ENCODE measurements around the gene RAPGEF4. TPM values are rescaled to one million over a fixed set of nuclear protein-coding genes. Genes with fewer than 3 reads are reported as not detected.

Gene RAPGEF4
- total RNA-seq, 1 experiment from 2014 or later = not detected

DNA sequence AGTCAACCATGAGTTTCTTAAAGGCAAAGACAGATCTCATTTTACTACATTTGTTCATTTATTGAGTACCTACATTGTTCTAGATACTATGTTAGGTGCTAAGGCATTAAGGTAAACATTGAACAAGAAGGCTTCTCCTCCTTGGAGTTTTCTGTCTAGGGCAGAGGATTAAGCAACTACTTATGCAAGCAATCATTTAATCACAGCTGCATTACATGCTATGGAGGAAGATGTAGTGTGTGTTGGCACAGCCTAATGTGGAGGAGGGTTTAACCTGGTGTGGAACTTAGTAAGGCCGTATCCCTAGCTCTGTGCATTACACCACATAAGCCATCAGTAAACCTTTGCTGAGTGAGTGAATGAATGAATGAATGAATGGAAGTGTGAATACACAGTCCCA, 233.5 kb downstream of the RAPGEF4 start:
- BruUV-seq (replicated peaks) = no TSS peak
- POLR2A ChIA-PET = interaction anchor here (0.7 to 2.3 kb wide), 5 partner anchors 16 to 111 kb away, joined by 3 to 14 read pairs (median 3); no protein-coding TSS in a partner anchor
- TF ChIP-seq, protein P1, sequence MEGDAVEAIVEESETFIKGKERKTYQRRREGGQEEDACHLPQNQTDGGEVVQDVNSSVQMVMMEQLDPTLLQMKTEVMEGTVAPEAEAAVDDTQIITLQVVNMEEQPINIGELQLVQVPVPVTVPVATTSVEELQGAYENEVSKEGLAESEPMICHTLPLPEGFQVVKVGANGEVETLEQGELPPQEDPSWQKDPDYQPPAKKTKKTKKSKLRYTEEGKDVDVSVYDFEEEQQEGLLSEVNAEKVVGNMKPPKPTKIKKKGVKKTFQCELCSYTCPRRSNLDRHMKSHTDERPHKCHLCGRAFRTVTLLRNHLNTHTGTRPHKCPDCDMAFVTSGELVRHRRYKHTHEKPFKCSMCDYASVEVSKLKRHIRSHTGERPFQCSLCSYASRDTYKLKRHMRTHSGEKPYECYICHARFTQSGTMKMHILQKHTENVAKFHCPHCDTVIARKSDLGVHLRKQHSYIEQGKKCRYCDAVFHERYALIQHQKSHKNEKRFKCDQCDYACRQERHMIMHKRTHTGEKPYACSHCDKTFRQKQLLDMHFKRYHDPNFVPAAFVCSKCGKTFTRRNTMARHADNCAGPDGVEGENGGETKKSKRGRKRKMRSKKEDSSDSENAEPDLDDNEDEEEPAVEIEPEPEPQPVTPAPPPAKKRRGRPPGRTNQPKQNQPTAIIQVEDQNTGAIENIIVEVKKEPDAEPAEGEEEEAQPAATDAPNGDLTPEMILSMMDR (IDR thresholded peaks at IDR 0.05; ENCODE audit: unreplicated experiment) = no peak
- Mint-ChIP-seq H3K36me3 (ENCODE audit: insufficient read depth, unreplicated experiment) (no peaks in the 10 kb centered on the region), H3K9me3 (ENCODE audit: unreplicated experiment) (no peaks in the 10 kb centered on the region), H3K27me3 (ENCODE audit: insufficient read depth, unreplicated experiment) (no peaks in the 10 kb centered on the region), H3K4me3 (ENCODE audit: unreplicated experiment) (no peak overlapping the region), H3K27ac (ENCODE audit: low read depth, unreplicated experiment) (peak overlapping the region; percentile 77), H3K4me1 (ENCODE audit: insufficient read depth, unreplicated experiment) (peaks cover 35% of the 10 kb centered on the region)
- CTCF ChIA-PET = interaction anchor here (0.7 to 6.2 kb wide), 6 partner anchors 8 to 242 kb away, joined by 3 to 47 read pairs (median 5); no protein-coding TSS in a partner anchor
- peak; percentile 87 for DNase-seq (ENCODE audit: unreplicated experiment)
- intact Hi-C loops (cut with micrococcal nuclease) = no loop called here

DNA sequence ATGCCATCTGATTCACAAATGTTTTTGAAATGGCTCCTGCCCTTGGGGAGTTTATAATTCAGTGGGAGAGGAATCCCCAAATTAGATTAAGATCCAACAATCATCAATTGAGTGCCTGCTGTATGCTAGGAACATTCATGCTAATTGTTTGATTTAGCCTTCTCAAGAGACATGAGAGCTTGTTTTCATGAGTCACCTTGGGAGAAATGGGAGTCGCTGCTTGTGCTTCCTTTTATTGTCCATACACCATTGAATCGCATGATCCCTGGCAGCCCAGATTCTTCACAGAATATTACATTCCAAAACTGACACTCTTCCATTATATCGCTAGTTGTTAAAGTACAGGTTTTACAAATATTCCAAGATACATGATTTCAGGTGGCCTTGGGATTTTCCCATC, 234.0 kb downstream of the RAPGEF4 start:
- peak; percentile 43 for DNase-seq (ENCODE audit: unreplicated experiment)
- H3K27ac Mint-ChIP-seq (ENCODE audit: low read depth, unreplicated experiment) = no peak overlapping the region
- ChIA-PET POLR2A (interaction anchor here (0.7 to 2.3 kb wide), 6 partner anchors 16 to 110 kb away, joined by 3 to 14 read pairs (median 4); no protein-coding TSS in a partner anchor), CTCF (interaction anchor here (0.6 to 6.2 kb wide), 11 partner anchors 8 to 293 kb away, joined by 3 to 47 read pairs (median 3); no protein-coding TSS in a partner anchor)
- no peak overlapping the region for H3K4me3 Mint-ChIP-seq (ENCODE audit: unreplicated experiment)
- H3K9me3 Mint-ChIP-seq (ENCODE audit: unreplicated experiment) = no peaks in the 10 kb centered on the region
- no peaks in the 10 kb centered on the region for H3K36me3 Mint-ChIP-seq (ENCODE audit: insufficient read depth, unreplicated experiment)
- TF ChIP-seq, protein P1 (IDR thresholded peaks at IDR 0.05; ENCODE audit: unreplicated experiment) = no peak
- H3K27me3 Mint-ChIP-seq (ENCODE audit: insufficient read depth, unreplicated experiment) = no peaks in the 10 kb centered on the region
- H3K4me1 Mint-ChIP-seq (ENCODE audit: insufficient read depth, unreplicated experiment) = peaks cover 35% of the 10 kb centered on the region
- intact Hi-C loops (cut with micrococcal nuclease) = no loop called here
- BruUV-seq (replicated peaks) = no TSS peak

DNA sequence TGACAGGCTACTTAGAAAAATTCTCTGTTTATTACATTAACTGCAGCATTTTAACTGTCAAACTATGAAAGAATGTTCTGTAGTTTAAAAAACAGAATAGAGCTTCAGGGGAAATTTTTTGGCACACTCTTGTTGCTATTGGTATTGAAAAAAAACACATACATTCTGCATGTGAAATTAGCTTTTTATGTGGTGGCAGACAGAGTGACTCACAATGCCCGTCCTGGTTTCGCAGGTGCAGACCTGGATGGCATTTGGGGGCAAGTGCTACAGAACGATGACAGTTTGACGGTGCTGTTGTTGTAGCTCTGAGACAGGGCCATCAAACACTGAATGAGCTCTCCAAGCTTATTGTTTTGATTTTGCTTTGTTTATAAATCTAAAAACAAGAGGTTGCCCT, 235.0 kb downstream of the RAPGEF4 start:
- BruUV-seq (replicated peaks) = no TSS peak
- POLR2A ChIA-PET = interaction anchor here (0.7 to 2.3 kb wide), 8 partner anchors 14 to 1291 kb away, joined by 3 to 14 read pairs (median 3); no protein-coding TSS in a partner anchor
- intact Hi-C loops (cut with micrococcal nuclease) = no loop called here
- CTCF ChIA-PET = interaction anchor here (0.6 to 6.2 kb wide), 11 partner anchors 9 to 366 kb away, joined by 3 to 47 read pairs (median 5); no protein-coding TSS in a partner anchor
- TF ChIP-seq, protein P1 (IDR thresholded peaks at IDR 0.05; ENCODE audit: unreplicated experiment) = no peak
- no peak overlapping the region for H3K4me3 Mint-ChIP-seq (ENCODE audit: unreplicated experiment)
- H3K36me3 Mint-ChIP-seq (ENCODE audit: insufficient read depth, unreplicated experiment) = no peaks in the 10 kb centered on the region
- DNase-seq (ENCODE audit: unreplicated experiment) = no peak
- H3K27ac Mint-ChIP-seq (ENCODE audit: low read depth, unreplicated experiment) = no peak overlapping the region
- peaks cover 10% of the 10 kb centered on the region for H3K27me3 Mint-ChIP-seq (ENCODE audit: insufficient read depth, unreplicated experiment)
- H3K4me1 Mint-ChIP-seq (ENCODE audit: insufficient read depth, unreplicated experiment) = peaks cover 35% of the 10 kb centered on the region
- no peaks in the 10 kb centered on the region for H3K9me3 Mint-ChIP-seq (ENCODE audit: unreplicated experiment)

DNA sequence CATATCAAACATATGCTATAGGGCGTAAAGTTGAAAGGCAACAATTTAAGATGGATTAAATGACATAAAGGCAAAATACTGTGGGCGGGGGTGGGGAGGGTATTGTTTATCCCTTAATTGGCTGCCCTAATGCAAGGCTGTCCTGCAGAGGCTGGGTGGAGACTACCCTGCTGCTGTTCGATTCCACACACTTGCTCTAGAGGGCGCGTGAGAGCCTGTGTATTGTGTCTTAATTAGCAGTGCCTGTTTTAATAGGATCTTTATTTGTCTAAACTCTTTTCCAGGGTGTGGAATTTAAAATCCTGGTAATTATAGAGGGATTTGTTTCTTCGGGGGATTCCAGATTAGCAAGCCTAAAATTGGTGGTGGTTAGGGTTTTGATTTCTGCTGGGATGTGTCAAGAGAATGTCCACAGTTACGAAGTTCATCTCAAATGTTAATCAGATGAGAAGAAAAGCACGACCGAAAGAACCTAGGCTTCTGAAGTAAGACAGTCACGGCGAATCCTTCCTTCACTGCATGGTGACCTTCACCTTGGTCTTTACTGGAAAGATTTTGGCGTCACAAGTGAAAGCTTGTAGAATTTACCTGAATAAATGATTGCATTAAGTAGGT, 236.5 kb downstream of the RAPGEF4 start:
- Mint-ChIP-seq H3K27me3 (ENCODE audit: insufficient read depth, unreplicated experiment) (peaks cover 13% of the 10 kb centered on the region), H3K4me1 (ENCODE audit: insufficient read depth, unreplicated experiment) (peaks cover 35% of the 10 kb centered on the region), H3K36me3 (ENCODE audit: insufficient read depth, unreplicated experiment) (no peaks in the 10 kb centered on the region), H3K27ac (ENCODE audit: low read depth, unreplicated experiment) (no peak overlapping the region), H3K9me3 (ENCODE audit: unreplicated experiment) (no peaks in the 10 kb centered on the region), H3K4me3 (ENCODE audit: unreplicated experiment) (no peak overlapping the region)
- ChIA-PET CTCF (interaction anchor here (0.5 to 6.2 kb wide), 15 partner anchors 10 to 378 kb away, joined by 3 to 47 read pairs (median 4); no protein-coding TSS in a partner anchor), POLR2A (interaction anchor here (0.5 to 1.8 kb wide), 4 partner anchors 24 to 49 kb away, joined by 3 read pairs; no protein-coding TSS in a partner anchor)
- TF ChIP-seq, protein P1 (IDR thresholded peaks at IDR 0.05; ENCODE audit: unreplicated experiment) = peak; percentile 80
- no TSS peak for BruUV-seq (replicated peaks)
- peak; percentile 79 for DNase-seq (ENCODE audit: unreplicated experiment)
- intact Hi-C loops (cut with micrococcal nuclease) = loop anchor here (1.0 kb wide), 2 partner anchors 50 to 238 kb away; no protein-coding TSS in a partner anchor

Measured in MCF 10A (cell line).